Liver (tissue), 9 donors: ENCODE data around the gene PPFIA4. TPM values are rescaled to one million over a fixed set of nuclear protein-coding genes. Genes with fewer than 3 reads are reported as not detected.

Experiments used
- DNase-seq: peaks from one replicate; pipeline ENCODE4 v3.0.0-alpha.2; 2017; ENCODE audit warnings: low spot score
- H3K27ac ChIP-seq, 2 donors: one replicate each; pipeline ENCODE4 v1.7.0; 2013; ENCODE audit warnings: inconsistent platforms in 2 of 2, low read length in 2 of 2, control low read depth in 1 of 2, low read depth in 1 of 2, mild to moderate bottlenecking in 1 of 2
- H3K27me3 ChIP-seq, 4 donors: one replicate each; pipeline versions ENCODE4 v1.6.1 to v1.7.0; 2013; ENCODE audit warnings: low read length in 3 of 4, inconsistent platforms in 1 of 4, mild to moderate bottlenecking in 1 of 4, moderate library complexity in 1 of 4; ENCODE audit not compliant: control insufficient read depth in 4 of 4, insufficient read depth in 4 of 4
- H3K36me3 ChIP-seq, 4 donors: one replicate each; pipeline versions ENCODE4 v1.6.1 to v1.7.0; 2013; ENCODE audit warnings: low read length in 3 of 4, mild to moderate bottlenecking in 3 of 4, low read depth in 1 of 4, moderate library complexity in 1 of 4; ENCODE audit not compliant: control insufficient read depth in 4 of 4, insufficient read depth in 3 of 4
- H3K4me1 ChIP-seq, 4 donors: one replicate each; pipeline versions ENCODE4 v1.6.1 to v1.7.0; 2013; ENCODE audit warnings: low read length in 3 of 4, mild to moderate bottlenecking in 3 of 4, moderate library complexity in 1 of 4; ENCODE audit not compliant: control insufficient read depth in 4 of 4, insufficient read depth in 4 of 4
- H3K4me3 ChIP-seq, 3 donors: one replicate each; pipeline versions ENCODE4 v1.6.1 to v1.7.0; 2013; ENCODE audit warnings: low read length in 3 of 3, control low read depth in 1 of 3, low read depth in 1 of 3, mild to moderate bottlenecking in 1 of 3
- H3K9ac ChIP-seq, 2 donors: one replicate each; pipeline ENCODE4 v1.7.0; 2013; ENCODE audit warnings: low read length in 2 of 2, mild to moderate bottlenecking in 2 of 2, moderate library complexity in 2 of 2, control low read depth in 1 of 2, low read depth in 1 of 2
- H3K9me3 ChIP-seq, 4 donors: one replicate each; pipeline versions ENCODE4 v1.6.1 to v1.7.0; 2013; ENCODE audit warnings: low read length in 3 of 4; ENCODE audit not compliant: control insufficient read depth in 4 of 4
- ATF3 ChIP-seq: IDR thresholded peaks from 2 replicates; pipeline ENCODE4 v1.6.1; 2016; ENCODE audit warnings: antibody characterized with exemption
- EGR1 ChIP-seq, 2 donors: IDR thresholded peaks; 2 replicates each; pipeline ENCODE4 v1.6.1; 2016 to 2018; ENCODE audit warnings: antibody characterized with exemption in 2 of 2, low read depth in 2 of 2
- FOXA1 ChIP-seq: IDR thresholded peaks from 2 replicates; pipeline ENCODE4 v1.6.1; 2016; ENCODE audit warnings: antibody characterized with exemption
- FOXA2 ChIP-seq: IDR thresholded peaks from 2 replicates; pipeline ENCODE4 v1.6.1; 2016; ENCODE audit warnings: antibody characterized with exemption
- GABPA ChIP-seq, 2 donors: IDR thresholded peaks in 1 of 2; conservative IDR thresholded peaks in 1 of 2; 2 replicates each; pipeline ENCODE4 v1.6.1; 2016; ENCODE audit warnings: antibody characterized with exemption in 2 of 2, mild to moderate bottlenecking in 1 of 2, moderate library complexity in 1 of 2
- HNF4A ChIP-seq, 2 donors: conservative IDR thresholded peaks; 2 replicates each; pipeline ENCODE4 v1.6.1; 2016; ENCODE audit warnings: antibody characterized with exemption in 2 of 2, mild to moderate bottlenecking in 2 of 2
- HNF4G ChIP-seq: IDR thresholded peaks from 2 replicates; pipeline ENCODE4 v1.6.1; 2016; ENCODE audit warnings: antibody characterized with exemption
- JUND ChIP-seq, 2 donors: IDR thresholded peaks; 2 replicates each; pipeline ENCODE4 v1.6.1; 2016; ENCODE audit warnings: antibody characterized with exemption in 2 of 2
- NR2F2 ChIP-seq: IDR thresholded peaks from 2 replicates; pipeline ENCODE4 v1.6.1; 2016; ENCODE audit warnings: antibody characterized with exemption
- RAD21 ChIP-seq, 2 donors: IDR thresholded peaks; 2 replicates each; pipeline ENCODE4 v1.6.1; 2016; ENCODE audit warnings: antibody characterized with exemption in 2 of 2, mild to moderate bottlenecking in 2 of 2
- RXRA ChIP-seq, 2 donors: IDR thresholded peaks; 2 replicates each; pipeline ENCODE4 v1.6.1; 2017 to 2018; ENCODE audit warnings: antibody characterized with exemption in 2 of 2, mild to moderate bottlenecking in 1 of 2
- SP1 ChIP-seq: IDR thresholded peaks from 2 replicates; pipeline ENCODE4 v1.6.1; 2018; ENCODE audit warnings: antibody characterized with exemption, mild to moderate bottlenecking
- TAF1 ChIP-seq: conservative IDR thresholded peaks from 2 replicates; pipeline ENCODE4 v1.6.1; 2016; ENCODE audit warnings: antibody characterized with exemption, mild to moderate bottlenecking
- YY1 ChIP-seq: IDR thresholded peaks from 2 replicates; pipeline ENCODE4 v1.6.1; 2016; ENCODE audit warnings: antibody characterized with exemption, mild to moderate bottlenecking
- WGBS: extraction: QIAGEN DNeasy Blood & Tissue Kit; methylation state at CpG from one replicate; pipeline ENCODE4 v1.1.7; 2013; 5-methylcytosine and 5-hydroxymethylcytosine counted together
- polyA plus RNA-seq, 2 donors: library from polyadenylated mRNA; stranded (reverse) in 1 of 2; unstranded in 1 of 2; fragments of 200-250 nt in 1 of 2; fragments of >200 nt in 1 of 2; fragmentation: Nextera tagmentation in 1 of 2; extraction: Ambion mirVana in 1 of 2; gene quantifications; one replicate each; pipeline versions ENCODE4 v1.2.1 to v1.2.3, GENCODE V29; 2013 to 2015
- total RNA-seq, 2 donors: library from RNA; depleted of rRNA; stranded (reverse); fragments of >200 nt; gene quantifications; one replicate each; pipeline ENCODE4 v1.2.3, GENCODE V29; 2014
- TF ChIP-seq, protein P1 (sequence below): fragments of 150-350 bp; IDR thresholded peaks from 2 replicates; pipeline ENCODE4 v1.5.1; 2017; ENCODE audit warnings: improper control_type of control experiment, low read depth, low read length; ENCODE audit not compliant: missing input control
- TF ChIP-seq, protein P2 (sequence below): IDR thresholded peaks from 2 replicates; pipeline ENCODE4 v1.6.1; 2016; ENCODE audit warnings: antibody characterized with exemption
- TF ChIP-seq, protein P3 (sequence below): IDR thresholded peaks from 2 replicates; pipeline ENCODE4 v1.6.1; 2016; ENCODE audit warnings: antibody characterized with exemption
- TF ChIP-seq, protein P4 (sequence below): IDR thresholded peaks from 2 replicates; pipeline ENCODE4 v1.6.1; 2016; ENCODE audit warnings: antibody characterized with exemption, mild to moderate bottlenecking
- donor health status: healthy.
- donor health status: healthy.
- donor health status: healthy.
- donor health status: healthy.
- donor health status: healthy.

Gene PPFIA4
- total and polyA plus RNA-seq, 4 donors = 0.07 to 0.33 (median 0.15) TPM

GRCh38 chr1:203073469-203073868, 47.2 kb downstream of the PPFIA4 start:
- Histone ChIP-seq H3K4me3 (no peak overlapping the region), H3K4me1 (peaks cover 0 to 8% (median 2%) of the 10 kb centered on the region in 4 donors), H3K9me3 (no peaks in the 10 kb centered on the region), H3K9ac (no peak overlapping the region), H3K36me3 (no peaks in the 10 kb centered on the region), H3K27ac (no peak overlapping the region), H3K27me3 (peaks cover 0 to 6% (median 0%) of the 10 kb centered on the region in 4 donors)
- no peak for TF ChIP-seq FOXA2
- TF ChIP-seq EGR1 (IDR thresholded peaks at IDR 0.05; ENCODE audit: low read depth in 2 of 2) = no peak
- no peak for TF ChIP-seq HNF4G
- TF ChIP-seq YY1 = no peak
- no peak for TF ChIP-seq HNF4A (conservative IDR thresholded peaks at IDR 0.05)
- TF ChIP-seq RXRA (IDR thresholded peaks at IDR 0.05) = no peak
- no peak for TF ChIP-seq SP1
- no peak for TF ChIP-seq JUND (IDR thresholded peaks at IDR 0.05)
- TF ChIP-seq, protein P1, sequence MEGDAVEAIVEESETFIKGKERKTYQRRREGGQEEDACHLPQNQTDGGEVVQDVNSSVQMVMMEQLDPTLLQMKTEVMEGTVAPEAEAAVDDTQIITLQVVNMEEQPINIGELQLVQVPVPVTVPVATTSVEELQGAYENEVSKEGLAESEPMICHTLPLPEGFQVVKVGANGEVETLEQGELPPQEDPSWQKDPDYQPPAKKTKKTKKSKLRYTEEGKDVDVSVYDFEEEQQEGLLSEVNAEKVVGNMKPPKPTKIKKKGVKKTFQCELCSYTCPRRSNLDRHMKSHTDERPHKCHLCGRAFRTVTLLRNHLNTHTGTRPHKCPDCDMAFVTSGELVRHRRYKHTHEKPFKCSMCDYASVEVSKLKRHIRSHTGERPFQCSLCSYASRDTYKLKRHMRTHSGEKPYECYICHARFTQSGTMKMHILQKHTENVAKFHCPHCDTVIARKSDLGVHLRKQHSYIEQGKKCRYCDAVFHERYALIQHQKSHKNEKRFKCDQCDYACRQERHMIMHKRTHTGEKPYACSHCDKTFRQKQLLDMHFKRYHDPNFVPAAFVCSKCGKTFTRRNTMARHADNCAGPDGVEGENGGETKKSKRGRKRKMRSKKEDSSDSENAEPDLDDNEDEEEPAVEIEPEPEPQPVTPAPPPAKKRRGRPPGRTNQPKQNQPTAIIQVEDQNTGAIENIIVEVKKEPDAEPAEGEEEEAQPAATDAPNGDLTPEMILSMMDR = no peak
- TF ChIP-seq FOXA1 = no peak
- TF ChIP-seq NR2F2 = no peak
- no peak for TF ChIP-seq RAD21 (IDR thresholded peaks at IDR 0.05)
- TF ChIP-seq, protein P2, sequence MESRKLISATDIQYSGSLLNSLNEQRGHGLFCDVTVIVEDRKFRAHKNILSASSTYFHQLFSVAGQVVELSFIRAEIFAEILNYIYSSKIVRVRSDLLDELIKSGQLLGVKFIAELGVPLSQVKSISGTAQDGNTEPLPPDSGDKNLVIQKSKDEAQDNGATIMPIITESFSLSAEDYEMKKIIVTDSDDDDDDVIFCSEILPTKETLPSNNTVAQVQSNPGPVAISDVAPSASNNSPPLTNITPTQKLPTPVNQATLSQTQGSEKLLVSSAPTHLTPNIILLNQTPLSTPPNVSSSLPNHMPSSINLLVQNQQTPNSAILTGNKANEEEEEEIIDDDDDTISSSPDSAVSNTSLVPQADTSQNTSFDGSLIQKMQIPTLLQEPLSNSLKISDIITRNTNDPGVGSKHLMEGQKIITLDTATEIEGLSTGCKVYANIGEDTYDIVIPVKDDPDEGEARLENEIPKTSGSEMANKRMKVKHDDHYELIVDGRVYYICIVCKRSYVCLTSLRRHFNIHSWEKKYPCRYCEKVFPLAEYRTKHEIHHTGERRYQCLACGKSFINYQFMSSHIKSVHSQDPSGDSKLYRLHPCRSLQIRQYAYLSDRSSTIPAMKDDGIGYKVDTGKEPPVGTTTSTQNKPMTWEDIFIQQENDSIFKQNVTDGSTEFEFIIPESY = no peak
- TF ChIP-seq, protein P3, sequence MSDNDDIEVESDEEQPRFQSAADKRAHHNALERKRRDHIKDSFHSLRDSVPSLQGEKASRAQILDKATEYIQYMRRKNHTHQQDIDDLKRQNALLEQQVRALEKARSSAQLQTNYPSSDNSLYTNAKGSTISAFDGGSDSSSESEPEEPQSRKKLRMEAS = no peak
- TF ChIP-seq, protein P4, sequence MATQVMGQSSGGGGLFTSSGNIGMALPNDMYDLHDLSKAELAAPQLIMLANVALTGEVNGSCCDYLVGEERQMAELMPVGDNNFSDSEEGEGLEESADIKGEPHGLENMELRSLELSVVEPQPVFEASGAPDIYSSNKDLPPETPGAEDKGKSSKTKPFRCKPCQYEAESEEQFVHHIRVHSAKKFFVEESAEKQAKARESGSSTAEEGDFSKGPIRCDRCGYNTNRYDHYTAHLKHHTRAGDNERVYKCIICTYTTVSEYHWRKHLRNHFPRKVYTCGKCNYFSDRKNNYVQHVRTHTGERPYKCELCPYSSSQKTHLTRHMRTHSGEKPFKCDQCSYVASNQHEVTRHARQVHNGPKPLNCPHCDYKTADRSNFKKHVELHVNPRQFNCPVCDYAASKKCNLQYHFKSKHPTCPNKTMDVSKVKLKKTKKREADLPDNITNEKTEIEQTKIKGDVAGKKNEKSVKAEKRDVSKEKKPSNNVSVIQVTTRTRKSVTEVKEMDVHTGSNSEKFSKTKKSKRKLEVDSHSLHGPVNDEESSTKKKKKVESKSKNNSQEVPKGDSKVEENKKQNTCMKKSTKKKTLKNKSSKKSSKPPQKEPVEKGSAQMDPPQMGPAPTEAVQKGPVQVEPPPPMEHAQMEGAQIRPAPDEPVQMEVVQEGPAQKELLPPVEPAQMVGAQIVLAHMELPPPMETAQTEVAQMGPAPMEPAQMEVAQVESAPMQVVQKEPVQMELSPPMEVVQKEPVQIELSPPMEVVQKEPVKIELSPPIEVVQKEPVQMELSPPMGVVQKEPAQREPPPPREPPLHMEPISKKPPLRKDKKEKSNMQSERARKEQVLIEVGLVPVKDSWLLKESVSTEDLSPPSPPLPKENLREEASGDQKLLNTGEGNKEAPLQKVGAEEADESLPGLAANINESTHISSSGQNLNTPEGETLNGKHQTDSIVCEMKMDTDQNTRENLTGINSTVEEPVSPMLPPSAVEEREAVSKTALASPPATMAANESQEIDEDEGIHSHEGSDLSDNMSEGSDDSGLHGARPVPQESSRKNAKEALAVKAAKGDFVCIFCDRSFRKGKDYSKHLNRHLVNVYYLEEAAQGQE = no peak
- no peak for TF ChIP-seq ATF3
- no peak for TF ChIP-seq TAF1
- no peak for TF ChIP-seq GABPA (IDR thresholded peaks at IDR 0.05 in 1 of 2, conservative IDR thresholded peaks at IDR 0.05 in 1 of 2)
- 93% methylated on average over 2 of the region's 2 CpGs for WGBS
- DNase-seq = no peak
